Activated T-helper 2 cell treated with anti-CD3 and anti-CD28 coated beads, Interferon-gamma antibody, Interleukin-2, Interleukin-4, amounts not matched to agents 10 μg/mL and 5 μg/mL and 100 μg/mL, durations not matched to agents 14 hours and 24 hours and 36 hours (primary cell): ENCODE results near the gene NUCB1. TPM values are rescaled to one million over a fixed set of nuclear protein-coding genes. Genes with fewer than 3 reads are reported as not detected.
A peak's percentile ranks its signal among the peaks of the same experiment; 100 is the strongest.
"Not testable (repeated sequence)": the region's sequence is repeated elsewhere in the genome, so short reads cannot be mapped to it uniquely, and the experiment has no call there.

Source experiments
- DNase-seq: peaks from one replicate; pipeline ENCODE4 v3.0.0; 2021; ENCODE audit warnings: low spot score
- H3K27ac Mint-ChIP-seq: one replicate; pipeline ENCODE4 v1.8.0; 2021; ENCODE audit warnings: mixed read lengths
- H3K27me3 Mint-ChIP-seq: one replicate; pipeline ENCODE4 v1.8.0; 2021; ENCODE audit warnings: low read depth, mixed read lengths
- H3K36me3 Mint-ChIP-seq: one replicate; pipeline ENCODE4 v1.8.0; 2021; ENCODE audit warnings: low read depth, mixed read lengths
- H3K4me1 Mint-ChIP-seq: one replicate; pipeline ENCODE4 v1.8.0; 2021; ENCODE audit warnings: low read depth, mixed read lengths
- H3K4me3 Mint-ChIP-seq: one replicate; pipeline ENCODE4 v1.8.0; 2021; ENCODE audit warnings: low read depth, mild to moderate bottlenecking, moderate library complexity, mixed read lengths
- H3K9me3 Mint-ChIP-seq: one replicate; pipeline ENCODE4 v1.8.0; 2021; ENCODE audit warnings: mixed read lengths
- intact Hi-C: fragments of 100-400 bp; cut with micrococcal nuclease; formaldehyde crosslinking; loops from one replicate; pipeline ENCODE4 v1.15.1; 2023
- total RNA-seq: library from RNA; stranded (reverse); gene quantifications from 2 replicates; pipeline ENCODE4 v1.2.3, GENCODE V29; 2022

Gene NUCB1
- total RNA-seq, 1 donor from 2014 or later, result 142 TPM

- Mint-ChIP-seq H3K4me3 (no peak overlapping the region), H3K27ac (no peak overlapping the region), H3K4me1 (peaks cover 36% of the 10 kb centered on the region), H3K27me3 (no peaks in the 10 kb centered on the region), H3K36me3 (peaks cover 49% of the 10 kb centered on the region), H3K9me3 (peaks cover 4% of the 10 kb centered on the region)
- DNase-seq, result no peak
- intact Hi-C loops, result no loop called here
These were observed 21.7 kb upstream of the NUCB1 start for GRCh38 chr19:48878196-48879024.

- H3K36me3 Mint-ChIP-seq, result peaks cover 41% of the 10 kb centered on the region
- H3K9me3 Mint-ChIP-seq, result peaks cover 4% of the 10 kb centered on the region
- intact Hi-C loops, result no loop called here
- H3K4me1 Mint-ChIP-seq, result peaks cover 29% of the 10 kb centered on the region
- H3K4me3 Mint-ChIP-seq, result no peak overlapping the region
- H3K27ac Mint-ChIP-seq, result no peak overlapping the region
- no peaks in the 10 kb centered on the region for H3K27me3 Mint-ChIP-seq
- no peak for DNase-seq
These were observed 21.0 kb upstream of the NUCB1 start for GRCh38 chr19:48879025-48879637.

- H3K9me3 Mint-ChIP-seq, H3K27me3 Mint-ChIP-seq, DNase-seq, H3K4me3 Mint-ChIP-seq, intact Hi-C loops, H3K27ac Mint-ChIP-seq: not testable (repeated sequence)
- H3K36me3 Mint-ChIP-seq, result peaks cover 36% of the 10 kb centered on the region
- peaks cover 23% of the 10 kb centered on the region for H3K4me1 Mint-ChIP-seq
These were observed 20.4 kb upstream of the NUCB1 start for GRCh38 chr19:48879696-48880095.

GRCh38 chr19:48881741-48882657 lies 18.1 kb upstream of the NUCB1 start:
- Mint-ChIP-seq H3K9me3 (peaks cover 4% of the 10 kb centered on the region), H3K36me3 (peaks cover 18% of the 10 kb centered on the region), H3K4me1 (peaks cover 12% of the 10 kb centered on the region), H3K4me3 (no peak overlapping the region), H3K27ac (no peak overlapping the region), H3K27me3 (no peaks in the 10 kb centered on the region)
- intact Hi-C loops, result no loop called here
- no peak for DNase-seq

- no peak for DNase-seq
- intact Hi-C loops, result no loop called here
- Mint-ChIP-seq H3K4me3 (no peak overlapping the region), H3K4me1 (peaks cover 4% of the 10 kb centered on the region), H3K27ac (no peak overlapping the region), H3K9me3 (peaks cover 4% of the 10 kb centered on the region), H3K27me3 (no peaks in the 10 kb centered on the region), H3K36me3 (peaks cover 1% of the 10 kb centered on the region)
These were observed 16.4 kb upstream of the NUCB1 start for GRCh38 chr19:48883726-48884125.

- Mint-ChIP-seq H3K27ac (no peak overlapping the region), H3K4me3 (no peak overlapping the region), H3K27me3 (peaks cover 3% of the 10 kb centered on the region), H3K4me1 (no peaks in the 10 kb centered on the region), H3K9me3 (no peaks in the 10 kb centered on the region), H3K36me3 (no peaks in the 10 kb centered on the region)
- DNase-seq, result no peak
- intact Hi-C loops, result no loop called here
These were observed 12.1 kb upstream of the NUCB1 start for GRCh38 chr19:48887861-48888612.

- intact Hi-C loops, result not testable (repeated sequence)
These were observed 10.6 kb upstream of the NUCB1 start for GRCh38 chr19:48889496-48889895.

GRCh38 chr19:48890551-48890950 lies 9.6 kb upstream of the NUCB1 start:
- Mint-ChIP-seq H3K36me3 (no peaks in the 10 kb centered on the region), H3K4me1 (peaks cover 2% of the 10 kb centered on the region), H3K4me3 (no peak overlapping the region), H3K27ac (no peak overlapping the region), H3K9me3 (no peaks in the 10 kb centered on the region), H3K27me3 (peaks cover 11% of the 10 kb centered on the region)
- intact Hi-C loops, result no loop called here
- DNase-seq, result no peak

More at GRCh38 chr19:48889496-48889895, 10.6 kb upstream of the NUCB1 start:
- H3K27me3 Mint-ChIP-seq, H3K4me1 Mint-ChIP-seq, H3K4me3 Mint-ChIP-seq, DNase-seq, H3K36me3 Mint-ChIP-seq, H3K9me3 Mint-ChIP-seq, H3K27ac Mint-ChIP-seq: not testable (repeated sequence)

GRCh38 chr19:48895226-48895625 lies 4.9 kb upstream of the NUCB1 start:
- intact Hi-C loops, result no loop called here
- no peak for DNase-seq

GRCh38 chr19:48896191-48896720 lies 3.9 kb upstream of the NUCB1 start:
- DNase-seq, result no peak
- H3K9me3 Mint-ChIP-seq, result no peaks in the 10 kb centered on the region
- no peak overlapping the region for H3K27ac Mint-ChIP-seq
- H3K27me3 Mint-ChIP-seq, result peaks cover 11% of the 10 kb centered on the region
- H3K4me1 Mint-ChIP-seq, result peaks cover 13% of the 10 kb centered on the region
- H3K4me3 Mint-ChIP-seq, result peak overlapping the region; percentile 5
- intact Hi-C loops, result no loop called here
- peaks cover 8% of the 10 kb centered on the region for H3K36me3 Mint-ChIP-seq

More at GRCh38 chr19:48895226-48895625, 4.9 kb upstream of the NUCB1 start:
- Mint-ChIP-seq H3K36me3 (peaks cover 2% of the 10 kb centered on the region), H3K4me3 (no peak overlapping the region), H3K9me3 (no peaks in the 10 kb centered on the region), H3K4me1 (peaks cover 9% of the 10 kb centered on the region), H3K27me3 (peaks cover 11% of the 10 kb centered on the region), H3K27ac (no peak overlapping the region)

GRCh38 chr19:48897181-48897580 lies 2.9 kb upstream of the NUCB1 start:
- DNase-seq, result no peak
- Mint-ChIP-seq H3K27ac (no peak overlapping the region), H3K36me3 (peaks cover 14% of the 10 kb centered on the region), H3K4me3 (no peak overlapping the region), H3K9me3 (no peaks in the 10 kb centered on the region), H3K27me3 (peaks cover 11% of the 10 kb centered on the region), H3K4me1 (peaks cover 15% of the 10 kb centered on the region)
- intact Hi-C loops, result no loop called here

- intact Hi-C loops, H3K9me3 Mint-ChIP-seq, DNase-seq, H3K27me3 Mint-ChIP-seq: not testable (repeated sequence)
- peak overlapping the region; percentile 83 for H3K27ac Mint-ChIP-seq
- peaks cover 28% of the 10 kb centered on the region for H3K36me3 Mint-ChIP-seq
- H3K4me3 Mint-ChIP-seq, result peak overlapping the region; percentile 74
- H3K4me1 Mint-ChIP-seq, result peaks cover 19% of the 10 kb centered on the region
These were observed 744 bp upstream of the NUCB1 start for GRCh38 chr19:48899386-48899749.
